HL-60 (cell line): ENCODE results near the gene CDKN2D.

Source experiments
- DNase-seq, 2 experiments: peaks; one replicate each; pipeline ENCODE4 v3.0.0-alpha.2; 2010 to 2020; ENCODE audit warnings: low read depth in 1 of 2, low spot score in 1 of 2
- H3K27ac ChIP-seq: fragments of 250-450 bp; sonication (Bioruptor Pico); replicated peaks from 2 replicates; pipeline ENCODE4 v1.5.1; 2020; ENCODE audit warnings: mild to moderate bottlenecking, moderate library complexity
- H3K27me3 ChIP-seq: fragments of 250-450 bp; sonication (Bioruptor Pico); 2 replicates; pipeline ENCODE4 v1.5.1; 2021; ENCODE audit warnings: mild to moderate bottlenecking, moderate library complexity; ENCODE audit not compliant: insufficient read depth, poor library complexity, severe bottlenecking
- H3K4me3 ChIP-seq: replicated peaks from 2 replicates; pipeline ENCODE4 v1.5.1; 2011; ENCODE audit warnings: mild to moderate bottlenecking, control low read depth, low read length; ENCODE audit not compliant: insufficient read depth
- GABPA ChIP-seq: IDR thresholded peaks from 2 replicates; pipeline ENCODE4 v1.6.1; 2012; ENCODE audit warnings: low read depth
- POLR2AphosphoS5 ChIP-seq: IDR thresholded peaks from 2 replicates; pipeline ENCODE4 v1.6.1; 2012; ENCODE audit warnings: low read depth
- SPI1 ChIP-seq: IDR thresholded peaks from 2 replicates; pipeline ENCODE4 v1.6.1; 2012; ENCODE audit warnings: low read depth, mild to moderate bottlenecking, borderline replicate concordance
- TF ChIP-seq, protein P1 (sequence below): IDR thresholded peaks from 2 replicates; pipeline ENCODE4 v1.6.1; 2012; ENCODE audit warnings: low read depth; ENCODE audit not compliant: insufficient replicate concordance
- TF ChIP-seq, protein P2 (sequence below): IDR thresholded peaks from one replicate; pipeline ENCODE4 v1.5.1; 2011; ENCODE audit warnings: low read length, control low read depth, inconsistent platforms; ENCODE audit not compliant: insufficient read depth

The CDKN2D gene

DNA sequence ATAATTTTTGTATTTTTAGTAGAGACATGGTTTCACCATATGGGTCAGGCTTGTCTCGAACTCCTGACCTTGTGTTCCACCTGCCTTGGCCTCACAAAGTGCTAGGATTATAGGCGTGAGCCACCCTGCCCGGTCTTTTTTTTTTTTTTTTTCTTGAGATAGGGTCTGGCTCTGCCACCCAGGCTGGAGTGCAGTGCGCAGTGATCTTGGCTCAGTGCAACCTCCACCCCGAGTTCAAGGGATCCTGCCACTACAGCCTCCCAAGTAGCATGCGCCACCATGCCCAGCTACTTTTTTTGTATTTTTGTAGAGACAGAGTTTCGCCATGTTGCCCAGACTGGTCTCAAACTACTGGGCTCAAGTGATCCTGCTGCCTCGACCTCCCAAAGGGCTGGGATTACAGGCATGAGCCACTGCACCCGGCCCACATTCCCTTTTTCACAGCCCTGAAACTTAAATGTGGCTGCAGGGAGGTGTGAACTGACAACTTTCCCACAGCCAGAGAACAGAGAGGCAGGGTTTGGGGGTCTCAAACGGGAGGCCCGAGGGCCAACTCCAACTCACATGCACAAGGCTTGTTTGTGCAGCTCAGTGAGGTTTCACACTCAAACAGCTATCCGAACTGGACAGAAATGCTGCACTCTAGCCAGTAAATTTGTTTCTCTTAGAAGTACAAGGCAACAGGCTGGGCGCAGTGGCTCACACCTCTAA, 47.2 kb downstream of the CDKN2D start:
- Histone ChIP-seq H3K4me3 (no peak overlapping the region), H3K27me3 (peaks cover 44% of the 10 kb centered on the region), H3K27ac (no peak overlapping the region)
- no peak for TF ChIP-seq POLR2AphosphoS5
- DNase-seq = no peak

DNA sequence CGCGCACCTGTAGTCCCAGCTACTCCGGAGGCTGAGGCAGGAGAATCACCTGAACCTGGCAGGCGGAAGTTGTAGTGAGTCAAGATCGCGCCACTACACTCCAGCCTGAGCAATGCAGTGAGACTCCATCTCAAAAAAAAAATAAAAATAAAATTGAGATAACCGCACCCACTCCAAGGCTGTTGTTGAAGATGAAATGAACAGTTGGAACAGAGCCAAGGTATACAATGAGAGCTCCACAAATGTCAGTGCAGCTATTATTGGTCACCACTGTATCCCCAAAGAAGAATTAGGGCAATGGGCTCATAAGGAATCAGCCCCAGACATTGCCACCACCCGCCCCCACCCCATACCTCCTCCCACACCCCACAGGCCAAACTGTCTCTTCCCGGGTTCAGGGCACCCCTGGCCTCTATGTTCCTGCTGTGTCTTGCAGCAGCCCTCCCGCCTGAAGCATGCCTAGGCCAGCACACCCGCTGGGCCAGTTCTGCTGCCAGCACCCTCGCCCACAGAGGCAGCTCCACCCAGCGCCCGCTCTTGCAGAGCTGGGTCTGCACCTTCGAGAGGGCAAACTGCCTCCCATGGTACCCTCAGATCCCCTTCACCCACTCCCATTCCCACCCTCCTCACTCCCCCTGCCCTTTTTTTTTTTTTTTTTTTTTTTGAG, 48.0 kb downstream of the CDKN2D start:
- TF ChIP-seq POLR2AphosphoS5 = no peak
- TF ChIP-seq, protein P1, sequence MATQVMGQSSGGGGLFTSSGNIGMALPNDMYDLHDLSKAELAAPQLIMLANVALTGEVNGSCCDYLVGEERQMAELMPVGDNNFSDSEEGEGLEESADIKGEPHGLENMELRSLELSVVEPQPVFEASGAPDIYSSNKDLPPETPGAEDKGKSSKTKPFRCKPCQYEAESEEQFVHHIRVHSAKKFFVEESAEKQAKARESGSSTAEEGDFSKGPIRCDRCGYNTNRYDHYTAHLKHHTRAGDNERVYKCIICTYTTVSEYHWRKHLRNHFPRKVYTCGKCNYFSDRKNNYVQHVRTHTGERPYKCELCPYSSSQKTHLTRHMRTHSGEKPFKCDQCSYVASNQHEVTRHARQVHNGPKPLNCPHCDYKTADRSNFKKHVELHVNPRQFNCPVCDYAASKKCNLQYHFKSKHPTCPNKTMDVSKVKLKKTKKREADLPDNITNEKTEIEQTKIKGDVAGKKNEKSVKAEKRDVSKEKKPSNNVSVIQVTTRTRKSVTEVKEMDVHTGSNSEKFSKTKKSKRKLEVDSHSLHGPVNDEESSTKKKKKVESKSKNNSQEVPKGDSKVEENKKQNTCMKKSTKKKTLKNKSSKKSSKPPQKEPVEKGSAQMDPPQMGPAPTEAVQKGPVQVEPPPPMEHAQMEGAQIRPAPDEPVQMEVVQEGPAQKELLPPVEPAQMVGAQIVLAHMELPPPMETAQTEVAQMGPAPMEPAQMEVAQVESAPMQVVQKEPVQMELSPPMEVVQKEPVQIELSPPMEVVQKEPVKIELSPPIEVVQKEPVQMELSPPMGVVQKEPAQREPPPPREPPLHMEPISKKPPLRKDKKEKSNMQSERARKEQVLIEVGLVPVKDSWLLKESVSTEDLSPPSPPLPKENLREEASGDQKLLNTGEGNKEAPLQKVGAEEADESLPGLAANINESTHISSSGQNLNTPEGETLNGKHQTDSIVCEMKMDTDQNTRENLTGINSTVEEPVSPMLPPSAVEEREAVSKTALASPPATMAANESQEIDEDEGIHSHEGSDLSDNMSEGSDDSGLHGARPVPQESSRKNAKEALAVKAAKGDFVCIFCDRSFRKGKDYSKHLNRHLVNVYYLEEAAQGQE = no peak
- peaks cover 46% of the 10 kb centered on the region for H3K27me3 ChIP-seq
- H3K27ac ChIP-seq = no peak overlapping the region
- no peak for DNase-seq
- H3K4me3 ChIP-seq = no peak overlapping the region

DNA sequence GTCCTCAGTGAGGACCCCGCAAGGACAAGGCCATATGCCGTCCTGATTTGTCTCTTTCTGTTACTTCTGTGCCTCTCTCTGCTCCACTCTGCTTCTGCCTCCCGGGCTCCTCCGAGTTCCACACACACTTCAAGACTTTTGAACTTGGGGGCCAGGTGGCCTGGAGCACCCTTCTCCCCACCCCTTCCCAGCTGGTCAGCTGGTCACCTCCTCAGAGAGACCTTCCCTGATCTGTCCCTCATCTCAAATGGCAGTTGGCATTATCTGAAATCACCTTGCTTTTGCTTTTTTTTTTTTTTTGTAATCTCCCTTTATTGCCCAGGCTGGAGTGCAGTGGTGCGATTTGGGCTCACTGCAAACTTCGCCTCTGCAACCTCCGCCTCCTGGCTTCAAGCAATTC, 49.4 kb downstream of the CDKN2D start:
- Histone ChIP-seq H3K27me3 (peaks cover 60% of the 10 kb centered on the region), H3K27ac (no peak overlapping the region), H3K4me3 (no peak overlapping the region)
- DNase-seq = no peak
- TF ChIP-seq SPI1 (no peak), POLR2AphosphoS5 (no peak), GABPA (no peak)
- TF ChIP-seq, protein P2, sequence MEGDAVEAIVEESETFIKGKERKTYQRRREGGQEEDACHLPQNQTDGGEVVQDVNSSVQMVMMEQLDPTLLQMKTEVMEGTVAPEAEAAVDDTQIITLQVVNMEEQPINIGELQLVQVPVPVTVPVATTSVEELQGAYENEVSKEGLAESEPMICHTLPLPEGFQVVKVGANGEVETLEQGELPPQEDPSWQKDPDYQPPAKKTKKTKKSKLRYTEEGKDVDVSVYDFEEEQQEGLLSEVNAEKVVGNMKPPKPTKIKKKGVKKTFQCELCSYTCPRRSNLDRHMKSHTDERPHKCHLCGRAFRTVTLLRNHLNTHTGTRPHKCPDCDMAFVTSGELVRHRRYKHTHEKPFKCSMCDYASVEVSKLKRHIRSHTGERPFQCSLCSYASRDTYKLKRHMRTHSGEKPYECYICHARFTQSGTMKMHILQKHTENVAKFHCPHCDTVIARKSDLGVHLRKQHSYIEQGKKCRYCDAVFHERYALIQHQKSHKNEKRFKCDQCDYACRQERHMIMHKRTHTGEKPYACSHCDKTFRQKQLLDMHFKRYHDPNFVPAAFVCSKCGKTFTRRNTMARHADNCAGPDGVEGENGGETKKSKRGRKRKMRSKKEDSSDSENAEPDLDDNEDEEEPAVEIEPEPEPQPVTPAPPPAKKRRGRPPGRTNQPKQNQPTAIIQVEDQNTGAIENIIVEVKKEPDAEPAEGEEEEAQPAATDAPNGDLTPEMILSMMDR = no peak
- TF ChIP-seq, protein P1 = no peak

DNA sequence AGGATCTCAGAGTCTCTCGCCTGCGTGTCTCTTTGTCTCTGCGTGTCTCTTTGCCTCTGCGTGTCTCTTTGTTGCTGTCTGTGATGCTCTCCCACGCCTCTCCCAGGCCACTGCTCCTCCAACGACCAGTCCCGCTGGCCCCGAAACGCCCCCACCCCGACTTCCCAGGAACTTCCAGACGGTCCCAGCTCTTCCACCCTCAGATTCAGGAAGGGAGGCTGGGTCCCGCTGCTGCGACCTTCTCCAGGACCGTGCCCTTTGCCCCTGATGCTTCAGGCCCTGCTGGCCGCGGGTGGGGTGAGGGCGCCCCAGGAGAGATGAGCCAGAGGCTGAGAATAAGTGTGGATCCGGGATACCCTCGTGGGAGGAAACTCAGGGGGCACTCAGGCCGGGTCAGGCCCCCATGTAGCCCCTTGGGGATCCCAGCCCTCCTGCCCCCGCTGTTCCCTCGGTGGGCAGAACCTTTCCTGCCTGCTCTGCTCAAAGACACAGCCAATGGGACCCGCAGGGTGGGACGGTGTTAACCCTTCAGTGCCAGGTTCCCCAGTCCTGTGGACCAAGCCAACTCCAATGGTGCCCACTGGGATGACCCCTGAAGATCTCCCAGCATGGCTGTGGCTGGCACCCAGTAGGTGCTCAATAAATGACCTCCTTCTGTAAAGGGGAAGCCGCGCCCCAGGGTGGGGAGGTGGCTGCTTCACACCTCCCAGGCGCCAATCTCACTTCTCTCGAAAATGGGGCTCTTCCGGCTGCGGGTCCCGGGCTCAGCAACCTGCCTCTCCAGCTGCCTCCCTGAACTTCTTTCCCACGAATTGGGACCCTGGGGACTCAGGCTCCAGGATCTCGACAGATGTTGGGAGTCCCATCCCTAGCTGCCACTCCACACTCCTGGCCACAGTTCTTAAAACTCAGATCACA, 50.1 kb downstream of the CDKN2D start:
- Histone ChIP-seq H3K27ac (no peak overlapping the region), H3K4me3 (no peak overlapping the region), H3K27me3 (peaks cover 67% of the 10 kb centered on the region)
- DNase-seq = no peak
- TF ChIP-seq POLR2AphosphoS5 (no peak), SPI1 (no peak), GABPA (no peak)
- TF ChIP-seq, protein P1 = no peak
- TF ChIP-seq, protein P2 = no peak
